GM21447 (cell line): ENCODE measurements around the gene TRIM48.
"Not testable (repeated sequence)": the region's sequence is repeated elsewhere in the genome, so short reads cannot be mapped to it uniquely, and the experiment has no call there.

Source experiments
- ATAC-seq: cut with Tn5 transposase; IDR thresholded peaks from one replicate; pipeline ENCODE4 v1.9.1; 2021; ENCODE audit not compliant: unreplicated experiment

Gene TRIM48

GRCh38 chr11:55261855-55262254, at the start of gene TRIM48:
TRIM48 (plus strand) TSS chr11:55262155; CDS start chr11:55262268, 113 bp downstream.
- ATAC-seq: not testable (repeated sequence)

- ATAC-seq: not testable (repeated sequence)
Measured at GRCh38 chr11:55238316-55238715, 23.6 kb upstream of the TRIM48 start.

DNA sequence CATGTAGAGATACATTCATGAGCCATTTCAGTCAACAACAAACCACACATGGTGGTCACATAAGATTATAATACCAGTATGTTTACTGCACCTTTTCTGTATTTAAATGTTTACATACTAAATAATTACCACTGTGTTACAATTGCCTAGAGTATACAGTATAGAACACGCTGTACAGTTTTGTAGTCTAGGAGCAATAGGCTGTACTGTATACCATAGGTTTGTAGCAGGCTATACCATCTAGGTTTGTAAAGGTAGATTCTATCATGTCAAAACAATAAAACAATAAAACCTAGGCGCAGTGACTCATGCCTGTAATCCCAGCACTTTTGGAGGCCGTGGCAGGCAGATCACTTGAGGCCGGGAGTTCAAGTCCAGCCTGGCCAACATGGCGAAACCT, 1.1 kb downstream of the TRIM48 start:
- no peak for ATAC-seq
